Right lobe of liver (tissue), 6 donors: Measurements from ENCODE around the gene EPB41L4B. TPM values are rescaled to one million over a fixed set of nuclear protein-coding genes. Genes with fewer than 3 reads are reported as not detected.

Experiments used
- ATAC-seq, 4 donors: fragments of 200-7000 bp; cut with Tn5 transposase; one replicate each; pipeline ENCODE4 v1.9.1; 2020; ENCODE audit warnings: mild to moderate bottlenecking in 4 of 4, moderate library complexity in 4 of 4
- DNase-seq, 3 donors: peaks; one replicate each; pipeline ENCODE4 v3.0.0-alpha.2; 2020
- H3K27ac ChIP-seq, 3 donors: fragments of 200-600 bp; one replicate each; pipeline ENCODE4 v1.8.0; 2022
- H3K27me3 ChIP-seq, 2 donors: fragments of 200-600 bp; one replicate each; pipeline ENCODE4 v1.8.0; 2022
- H3K36me3 ChIP-seq, 4 donors: fragments of 200-600 bp; sonication (generic) in 1 of 4; one replicate each; pipeline versions ENCODE4 v1.5.1 to v1.8.0; 2017 to 2022; ENCODE audit warnings: control low read depth in 1 of 4
- H3K4me1 ChIP-seq, 4 donors: fragments of 200-600 bp; sonication (generic) in 1 of 4; one replicate each; pipeline versions ENCODE4 v1.5.1 to v1.8.0; 2017 to 2022; ENCODE audit warnings: control low read depth in 1 of 4
- H3K4me3 ChIP-seq, 3 donors: fragments of 200-600 bp; one replicate each; pipeline ENCODE4 v1.8.0; 2022
- H3K9me3 ChIP-seq, 4 donors: fragments of 200-600 bp; sonication (generic) in 1 of 4; one replicate each; pipeline versions ENCODE4 v1.5.1 to v1.8.0; 2017 to 2022; ENCODE audit warnings: control low read depth in 1 of 4
- POLR2A ChIP-seq: fragments of 450-650 bp; IDR thresholded peaks from one replicate; pipeline ENCODE4 v1.6.1; 2017; ENCODE audit warnings: antibody characterized with exemption, mild to moderate bottlenecking
- WGBS: methylation state at CpG from one replicate; pipeline ENCODE4 v1.1.6; 2018; ENCODE audit warnings: low coverage, low lambda C conversion rate; ENCODE audit not compliant: insufficient coverage; ENCODE audit errors: missing lambda C conversion rate; 5-methylcytosine and 5-hydroxymethylcytosine counted together
- intact Hi-C, 2 donors: fragments of 100-400 bp; cut with DNase I; formaldehyde crosslinking; loops; one replicate each; pipeline versions ENCODE4 v1.11.2 to v1.14.1; 2022
- total RNA-seq, 6 experiments: library from RNA; depleted of rRNA in 2 of 6; stranded (reverse); fragments of >200 nt in 2 of 6; fragmentation: NEBNext Ultra II Directional in 3 of 6; extraction: Animal tissue kit (Norgen Biotek cat#: 25700) in 3 of 6; gene quantifications; one replicate each; pipeline versions ENCODE4 v1.1.0 to v1.2.4, GENCODE V29; 2016 to 2023
- TF ChIP-seq, protein P1 (sequence below), 4 donors: fragments of 200-600 bp in 3 of 4; fragments of 450-650 bp in 1 of 4; IDR thresholded peaks; one replicate each; pipeline versions ENCODE4 v1.5.1 to v1.8.0; 2016 to 2022; ENCODE audit warnings: antibody characterized with exemption in 4 of 4, mild to moderate bottlenecking in 2 of 4
- donor health status: DM: no; HTN: yes; CAD: no.
- donor health status: DM: no; HTN: no; CAD: no.
- donor health status: DM: no; HTN: no; CAD: no.
- donor health status: DM: no; HTN: yes; CAD: no.
- donor health status: DM: no; HTN: yes; CAD: no.

Gene EPB41L4B
- total RNA-seq, 6 experiments from 2014 or later, result 29.0 to 89.0 (median 32.4) TPM

DNA sequence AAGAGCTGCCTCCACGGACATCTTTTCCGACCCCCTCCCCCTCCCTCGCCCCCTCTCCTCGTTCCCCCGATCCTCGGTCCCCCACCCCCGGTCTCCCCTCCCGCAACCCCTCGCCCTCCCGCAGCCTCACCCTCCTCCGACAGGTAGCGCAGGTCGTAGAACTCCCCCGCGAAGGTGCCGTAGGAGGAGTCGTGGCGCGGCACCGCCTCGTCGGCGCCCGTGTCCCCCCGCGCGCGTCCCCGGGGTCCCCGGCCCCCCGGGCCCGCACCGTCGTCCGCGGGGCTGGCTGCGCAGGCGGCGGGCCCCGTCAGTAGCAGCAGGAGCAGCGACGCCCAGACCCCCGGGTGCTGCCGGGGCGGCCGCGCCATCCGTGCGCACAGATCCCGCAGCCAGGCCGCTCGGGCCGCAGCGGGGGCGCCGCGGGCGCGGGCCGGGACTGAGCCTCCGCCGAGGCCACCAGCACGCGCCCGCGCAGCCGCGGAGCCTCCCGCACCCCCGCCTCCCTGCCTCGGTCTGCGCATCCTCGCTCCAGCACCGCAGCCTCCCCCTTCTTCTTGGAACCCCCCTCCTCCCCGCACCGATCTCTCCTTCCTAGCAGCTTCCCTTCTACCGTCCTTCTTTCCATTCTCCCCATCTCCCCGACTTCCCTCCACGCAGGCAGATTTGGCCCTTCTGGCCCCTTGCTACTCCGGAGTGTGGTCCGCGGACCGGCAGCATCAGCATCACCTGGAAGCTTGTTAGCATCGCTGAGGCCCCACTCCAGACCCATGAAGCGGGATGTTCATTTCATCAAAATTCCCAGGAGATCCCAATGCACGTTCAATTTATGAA, 153.9 kb downstream of the EPB41L4B start, which contains the start of gene FRRS1L:
Gene FRRS1L (minus strand): TSS at position 479 of the 831 bp plus-strand sequence. CDS start 111 bp downstream, at position 368.
- Histone ChIP-seq H3K36me3 (no peaks in the 10 kb centered on the region), H3K9me3 (no peaks in the 10 kb centered on the region), H3K27me3 (no peaks in the 10 kb centered on the region), H3K4me1 (no peaks in the 10 kb centered on the region), H3K27ac (no peak within 1 kb of the TSS), H3K4me3 (no peak within 1 kb of the TSS)
- WGBS, result 17% methylated on average over 38 of the region's 86 CpGs
- intact Hi-C loops, result no loop called here
- ATAC-seq (peak in 1 of 4 donors; percentile 18), DNase-seq (no peak)
- TF ChIP-seq, protein P1, sequence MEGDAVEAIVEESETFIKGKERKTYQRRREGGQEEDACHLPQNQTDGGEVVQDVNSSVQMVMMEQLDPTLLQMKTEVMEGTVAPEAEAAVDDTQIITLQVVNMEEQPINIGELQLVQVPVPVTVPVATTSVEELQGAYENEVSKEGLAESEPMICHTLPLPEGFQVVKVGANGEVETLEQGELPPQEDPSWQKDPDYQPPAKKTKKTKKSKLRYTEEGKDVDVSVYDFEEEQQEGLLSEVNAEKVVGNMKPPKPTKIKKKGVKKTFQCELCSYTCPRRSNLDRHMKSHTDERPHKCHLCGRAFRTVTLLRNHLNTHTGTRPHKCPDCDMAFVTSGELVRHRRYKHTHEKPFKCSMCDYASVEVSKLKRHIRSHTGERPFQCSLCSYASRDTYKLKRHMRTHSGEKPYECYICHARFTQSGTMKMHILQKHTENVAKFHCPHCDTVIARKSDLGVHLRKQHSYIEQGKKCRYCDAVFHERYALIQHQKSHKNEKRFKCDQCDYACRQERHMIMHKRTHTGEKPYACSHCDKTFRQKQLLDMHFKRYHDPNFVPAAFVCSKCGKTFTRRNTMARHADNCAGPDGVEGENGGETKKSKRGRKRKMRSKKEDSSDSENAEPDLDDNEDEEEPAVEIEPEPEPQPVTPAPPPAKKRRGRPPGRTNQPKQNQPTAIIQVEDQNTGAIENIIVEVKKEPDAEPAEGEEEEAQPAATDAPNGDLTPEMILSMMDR (IDR thresholded peaks at IDR 0.05), result no peak
- no peak for TF ChIP-seq POLR2A

GRCh38 chr9:109166171-109166770, 154.6 kb downstream of the EPB41L4B start:
- TF ChIP-seq, protein P1 (IDR thresholded peaks at IDR 0.05), result no peak
- no peak for TF ChIP-seq POLR2A

DNA sequence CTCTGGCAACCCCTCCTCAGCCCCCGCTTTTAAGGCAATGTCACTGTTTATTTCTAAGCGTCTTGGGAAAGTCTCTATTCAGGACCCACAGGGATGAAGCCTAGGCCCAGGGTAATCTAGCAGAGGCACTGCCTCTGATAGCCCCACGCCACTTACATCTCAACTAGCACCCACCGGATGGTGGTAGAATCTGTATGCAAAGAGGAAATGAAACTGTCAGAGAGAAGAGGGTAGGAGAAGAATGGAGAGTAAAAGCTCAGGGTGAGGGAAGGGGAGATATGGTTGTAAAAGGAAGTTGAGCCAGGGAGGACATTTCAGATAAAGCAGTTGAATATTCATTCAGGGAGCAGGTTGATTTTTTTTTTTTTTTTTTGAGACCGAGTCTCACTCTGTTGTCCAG, 156.8 kb downstream of the EPB41L4B start:
- Histone ChIP-seq H3K4me1 (no peaks in the 10 kb centered on the region), H3K27ac (no peak overlapping the region), H3K27me3 (no peaks in the 10 kb centered on the region), H3K9me3 (no peaks in the 10 kb centered on the region), H3K4me3 (no peak overlapping the region), H3K36me3 (no peaks in the 10 kb centered on the region)
- TF ChIP-seq, protein P1 (IDR thresholded peaks at IDR 0.05), result no peak
- TF ChIP-seq POLR2A, result no peak
- ATAC-seq (no peak), DNase-seq (no peak)
- WGBS, result 67% methylated on average over 4 of the region's 5 CpGs
- intact Hi-C loops, result no loop called here

More at GRCh38 chr9:109166171-109166770, 154.6 kb downstream of the EPB41L4B start:
- no peak overlapping the region for H3K4me3 ChIP-seq
- H3K27me3 ChIP-seq, result no peaks in the 10 kb centered on the region
- H3K27ac ChIP-seq, result no peak overlapping the region
- 88% methylated on average over 7 of the region's 16 CpGs for WGBS
- no peak for DNase-seq
- H3K9me3 ChIP-seq, result no peaks in the 10 kb centered on the region
- H3K4me1 ChIP-seq, result no peaks in the 10 kb centered on the region
- intact Hi-C loops, result no loop called here
- no peaks in the 10 kb centered on the region for H3K36me3 ChIP-seq
- no peak for ATAC-seq

DNA sequence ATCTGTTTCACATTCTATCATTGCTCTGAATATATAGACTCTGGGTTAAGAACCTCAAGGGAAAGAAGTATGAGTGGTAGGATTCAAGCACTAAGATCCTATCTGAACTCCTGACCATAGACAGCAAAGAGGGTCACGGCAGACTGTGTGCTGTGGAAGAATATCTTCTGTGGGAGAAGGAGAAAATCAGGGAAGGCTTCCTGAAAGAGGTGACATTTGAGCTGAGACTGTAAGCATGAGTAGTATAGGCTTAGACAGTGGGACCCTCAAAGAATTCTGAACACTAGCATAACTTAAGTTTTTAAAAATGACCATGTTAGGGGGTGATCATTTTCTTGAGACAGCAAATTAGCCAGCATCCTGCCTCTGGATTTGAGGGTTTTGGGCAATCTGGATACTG, 157.7 kb downstream of the EPB41L4B start:
- intact Hi-C loops, result no loop called here
- no peak for DNase-seq
- Histone ChIP-seq H3K4me3 (no peak overlapping the region), H3K27me3 (no peaks in the 10 kb centered on the region), H3K27ac (no peak overlapping the region), H3K4me1 (no peaks in the 10 kb centered on the region), H3K36me3 (no peaks in the 10 kb centered on the region), H3K9me3 (no peaks in the 10 kb centered on the region)
- ATAC-seq, result no peak
- 89% methylated on average over 1 of the region's 1 CpG for WGBS
- TF ChIP-seq, protein P1 (IDR thresholded peaks at IDR 0.05), result no peak
- no peak for TF ChIP-seq POLR2A
